ENCODE data around the gene MPZL2.

The MPZL2 gene

DNA sequence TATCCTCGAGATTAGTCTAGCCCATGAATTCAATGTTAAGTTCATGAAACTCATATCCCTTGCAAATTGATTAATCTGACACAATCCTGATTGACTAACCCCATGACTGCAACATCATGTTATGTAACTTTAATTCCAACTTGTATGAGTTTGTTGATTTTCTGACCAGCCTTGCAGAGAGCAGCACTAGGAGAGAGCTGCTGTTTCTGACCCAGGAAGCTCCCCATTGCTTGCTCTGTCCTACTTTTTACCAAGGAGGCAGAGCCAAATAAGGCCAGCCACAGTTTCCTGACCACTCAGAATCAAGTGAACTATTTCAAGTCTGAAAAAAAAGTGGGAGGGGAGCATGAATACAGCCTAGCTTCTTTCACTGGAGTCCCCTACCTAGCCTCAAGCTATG is 25.2 kb downstream of the MPZL2 start:
- 50% methylated on average over 1 of the region's 1 CpG for WGBS (ENCODE audit: insufficient coverage)
- H3K4me1 ChIP-seq (ENCODE audit: control extremely low read depth in 1 of 4, control insufficient read depth in 4 of 4, insufficient read depth in 4 of 4, low read length in 3 of 4) = peaks cover 46 to 73% (median 60%) of the 10 kb centered on the region in 4 experiments
- no peaks in the 10 kb centered on the region for H3K27me3 ChIP-seq (replicated peaks in 2 of 5; ENCODE audit: control insufficient read depth in 4 of 5, insufficient read depth in 5 of 5, low read length in 4 of 5)

GRCh38 chr11:118238421-118238820 is 25.7 kb downstream of the MPZL2 start:
- peaks cover 46 to 73% (median 60%) of the 10 kb centered on the region in 4 experiments for H3K4me1 ChIP-seq (ENCODE audit: control extremely low read depth in 1 of 4, control insufficient read depth in 4 of 4, insufficient read depth in 4 of 4, low read length in 3 of 4)
- H3K36me3 ChIP-seq (ENCODE audit: control insufficient read depth in 4 of 4, insufficient read depth in 4 of 4, low read length in 3 of 4) = peaks cover 0 to 3% (median 0%) of the 10 kb centered on the region in 4 experiments
- H3K27me3 ChIP-seq (replicated peaks in 2 of 5; ENCODE audit: control insufficient read depth in 4 of 5, insufficient read depth in 5 of 5, low read length in 4 of 5) = no peaks in the 10 kb centered on the region
- POLR2A ChIA-PET = no interaction called here
- peak overlapping the region in 1 of 2 experiments; percentile 3 for H3K27ac ChIP-seq (ENCODE audit: insufficient read depth in 1 of 2, low read depth in 1 of 2, low read length in 2 of 2, poor library complexity in 1 of 2, severe bottlenecking in 2 of 2)
- DNase-seq = peak in 1 of 3 donors; percentile 58
- CTCF ChIA-PET = interaction anchor here (1.2 to 4.9 kb wide), 4 partner anchors 8 to 26 kb away, joined by 4 to 29 read pairs (median 8); partner anchors contain the start of gene JAML
- H3K4me3 ChIP-seq (ENCODE audit: control insufficient read depth in 1 of 7, extremely low read depth in 1 of 7, insufficient read depth in 4 of 7, low read depth in 2 of 7, low read length in 6 of 7) = peak overlapping the region in 1 of 7 experiments; percentile 38
- no peaks in the 10 kb centered on the region for H3K9me3 ChIP-seq (ENCODE audit: control extremely low read depth in 1 of 5, control insufficient read depth in 4 of 5, insufficient read depth in 2 of 5, low read depth in 1 of 5, low read length in 4 of 5)
- no CpG with 5 or more reads among the region's 2 CpGs for whole genome bisulfite sequencing (ENCODE audit: insufficient coverage)

More for the DNA sequence above, 25.2 kb downstream of the MPZL2 start:
- no peak overlapping the region for H3K27ac ChIP-seq (ENCODE audit: insufficient read depth in 1 of 2, low read depth in 1 of 2, low read length in 2 of 2, poor library complexity in 1 of 2, severe bottlenecking in 2 of 2)
- CTCF ChIA-PET = interaction anchor here (0.9 to 4.9 kb wide), 7 partner anchors 9 to 52 kb away, joined by 3 to 29 read pairs (median 4); partner anchors contain the start of gene JAML
- H3K36me3 ChIP-seq (ENCODE audit: control insufficient read depth in 4 of 4, insufficient read depth in 4 of 4, low read length in 3 of 4) = peaks cover 0 to 3% (median 0%) of the 10 kb centered on the region in 4 experiments
- H3K9me3 ChIP-seq (ENCODE audit: control extremely low read depth in 1 of 5, control insufficient read depth in 4 of 5, insufficient read depth in 2 of 5, low read depth in 1 of 5, low read length in 4 of 5) = no peaks in the 10 kb centered on the region
- peak overlapping the region in 2 of 7 experiments; percentile 5 to 38 for H3K4me3 ChIP-seq (ENCODE audit: control insufficient read depth in 1 of 7, extremely low read depth in 1 of 7, insufficient read depth in 4 of 7, low read depth in 2 of 7, low read length in 6 of 7)
- POLR2A ChIA-PET = interaction anchor here (1.0 kb wide), 1 partner anchor 13 kb away, joined by 3 read pairs; the partner anchor contains the start of gene MPZL3
- peak in 1 of 3 donors; percentile 22 for DNase-seq

DNA sequence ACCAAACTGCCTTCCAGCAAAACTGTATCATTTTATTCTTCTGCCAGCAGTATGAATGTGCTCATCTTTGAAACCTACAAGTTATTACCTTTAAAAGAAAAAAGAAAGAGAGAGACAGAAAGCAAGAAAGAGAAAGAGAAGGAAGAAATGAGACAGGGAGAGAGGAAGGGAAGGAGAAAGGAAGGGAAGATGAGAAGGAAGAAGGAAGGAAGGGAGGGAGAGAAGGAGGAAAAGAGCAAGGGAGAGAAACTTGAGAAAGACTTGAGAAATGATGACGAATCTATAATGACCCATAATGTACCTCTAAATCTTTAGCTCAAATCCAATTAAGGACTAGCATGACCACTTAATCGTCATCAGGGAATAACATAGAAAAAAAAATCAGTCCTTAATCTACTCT is 27.9 kb downstream of the MPZL2 start:
- no peak overlapping the region for H3K27ac ChIP-seq (ENCODE audit: insufficient read depth in 1 of 2, low read depth in 1 of 2, low read length in 2 of 2, poor library complexity in 1 of 2, severe bottlenecking in 2 of 2)
- H3K9me3 ChIP-seq (ENCODE audit: control extremely low read depth in 1 of 5, control insufficient read depth in 4 of 5, insufficient read depth in 2 of 5, low read depth in 1 of 5, low read length in 4 of 5) = no peaks in the 10 kb centered on the region

GRCh38 chr11:118234833-118235232 is 29.3 kb downstream of the MPZL2 start:
- H3K27me3 ChIP-seq (replicated peaks in 2 of 5; ENCODE audit: control insufficient read depth in 4 of 5, insufficient read depth in 5 of 5, low read length in 4 of 5) = no peaks in the 10 kb centered on the region
- ChIA-PET POLR2A (no interaction called here), CTCF (interaction anchor here (0.6 kb wide), 1 partner anchor 26 kb away, joined by 3 read pairs; no protein-coding TSS in a partner anchor)
- H3K4me1 ChIP-seq (ENCODE audit: control extremely low read depth in 1 of 4, control insufficient read depth in 4 of 4, insufficient read depth in 4 of 4, low read length in 3 of 4) = peaks cover 22 to 43% (median 33%) of the 10 kb centered on the region in 4 experiments
- H3K9me3 ChIP-seq (ENCODE audit: control extremely low read depth in 1 of 5, control insufficient read depth in 4 of 5, insufficient read depth in 2 of 5, low read depth in 1 of 5, low read length in 4 of 5) = no peaks in the 10 kb centered on the region
- no peak overlapping the region for H3K4me3 ChIP-seq (ENCODE audit: control insufficient read depth in 1 of 7, extremely low read depth in 1 of 7, insufficient read depth in 4 of 7, low read depth in 2 of 7, low read length in 6 of 7)
- no peak overlapping the region for H3K27ac ChIP-seq (ENCODE audit: insufficient read depth in 1 of 2, low read depth in 1 of 2, low read length in 2 of 2, poor library complexity in 1 of 2, severe bottlenecking in 2 of 2)
- no peak for DNase-seq
- peaks cover 0 to 8% (median 3%) of the 10 kb centered on the region in 4 experiments for H3K36me3 ChIP-seq (ENCODE audit: control insufficient read depth in 4 of 4, insufficient read depth in 4 of 4, low read length in 3 of 4)
- 94% methylated on average over 4 of the region's 5 CpGs for WGBS (ENCODE audit: insufficient coverage)

More for the DNA sequence above, 27.9 kb downstream of the MPZL2 start:
- DNase-seq = no peak
- no peaks in the 10 kb centered on the region for H3K27me3 ChIP-seq (replicated peaks in 2 of 5; ENCODE audit: control insufficient read depth in 4 of 5, insufficient read depth in 5 of 5, low read length in 4 of 5)
- POLR2A ChIA-PET = no interaction called here
- peaks cover 30 to 51% (median 41%) of the 10 kb centered on the region in 4 experiments for H3K4me1 ChIP-seq (ENCODE audit: control extremely low read depth in 1 of 4, control insufficient read depth in 4 of 4, insufficient read depth in 4 of 4, low read length in 3 of 4)
- CTCF ChIA-PET = interaction anchor here (1.1 to 1.4 kb wide), 3 partner anchors 10 to 38 kb away, joined by 3 to 5 read pairs (median 4); no protein-coding TSS in a partner anchor
- H3K4me3 ChIP-seq (ENCODE audit: control insufficient read depth in 1 of 7, extremely low read depth in 1 of 7, insufficient read depth in 4 of 7, low read depth in 2 of 7, low read length in 6 of 7) = no peak overlapping the region
- no CpG with 5 or more reads among the region's 2 CpGs for WGBS (ENCODE audit: insufficient coverage)
- peaks cover 0 to 6% (median 3%) of the 10 kb centered on the region in 4 experiments for H3K36me3 ChIP-seq (ENCODE audit: control insufficient read depth in 4 of 4, insufficient read depth in 4 of 4, low read length in 3 of 4)

DNA sequence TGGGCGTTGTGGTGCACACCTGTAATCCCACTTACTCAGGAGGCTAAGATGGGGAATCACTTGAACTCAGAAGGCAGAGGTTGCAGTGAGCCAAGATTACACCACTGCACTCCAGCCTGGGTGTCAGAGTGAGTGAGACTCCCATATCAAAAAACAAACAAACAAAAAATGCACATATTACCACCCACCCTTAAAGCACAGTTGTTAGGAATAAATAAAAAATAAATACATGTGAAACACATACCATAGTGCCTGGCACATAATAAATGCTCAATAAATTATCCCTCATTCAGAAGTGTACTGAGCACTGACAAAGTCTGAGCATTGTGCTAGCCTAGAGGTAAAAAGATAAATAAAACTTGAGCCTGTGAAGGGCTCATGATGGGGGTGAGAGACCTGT is 30.2 kb downstream of the MPZL2 start:
- Histone ChIP-seq H3K36me3 (ENCODE audit: control insufficient read depth in 4 of 4, insufficient read depth in 4 of 4, low read length in 3 of 4) (peaks cover 0 to 8% (median 3%) of the 10 kb centered on the region in 4 experiments), H3K27ac (ENCODE audit: insufficient read depth in 1 of 2, low read depth in 1 of 2, low read length in 2 of 2, poor library complexity in 1 of 2, severe bottlenecking in 2 of 2) (no peak overlapping the region), H3K9me3 (ENCODE audit: control extremely low read depth in 1 of 5, control insufficient read depth in 4 of 5, insufficient read depth in 2 of 5, low read depth in 1 of 5, low read length in 4 of 5) (no peaks in the 10 kb centered on the region), H3K27me3 (replicated peaks in 2 of 5; ENCODE audit: control insufficient read depth in 4 of 5, insufficient read depth in 5 of 5, low read length in 4 of 5) (no peaks in the 10 kb centered on the region), H3K4me3 (ENCODE audit: control insufficient read depth in 1 of 7, extremely low read depth in 1 of 7, insufficient read depth in 4 of 7, low read depth in 2 of 7, low read length in 6 of 7) (no peak overlapping the region), H3K4me1 (ENCODE audit: control extremely low read depth in 1 of 4, control insufficient read depth in 4 of 4, insufficient read depth in 4 of 4, low read length in 3 of 4) (peaks cover 21 to 43% (median 32%) of the 10 kb centered on the region in 4 experiments)
- ChIA-PET POLR2A (no interaction called here), CTCF (no interaction called here)
- DNase-seq = no peak
- no CpG with 5 or more reads among the region's 1 CpG for WGBS (ENCODE audit: insufficient coverage)

DNA sequence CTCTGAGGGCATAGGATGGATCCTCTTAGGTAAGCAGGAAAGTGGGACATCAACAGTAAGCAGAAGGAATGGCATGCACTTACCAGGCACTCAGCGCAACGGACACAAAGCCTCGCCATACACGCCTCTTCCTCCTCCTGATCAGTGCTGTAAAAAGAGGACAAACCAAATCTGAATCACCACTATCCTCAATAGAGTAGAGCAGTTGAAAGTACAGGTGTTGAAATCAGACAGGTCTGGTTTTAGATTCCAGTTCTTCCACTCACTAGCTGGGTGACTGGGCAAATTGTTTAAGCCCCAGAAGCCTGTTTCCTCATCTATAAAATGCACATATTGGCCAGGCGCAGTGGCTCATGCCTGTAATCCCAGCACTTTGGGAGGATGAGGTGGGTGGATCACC is 30.7 kb downstream of the MPZL2 start:
- CTCF ChIA-PET = no interaction called here
- Histone ChIP-seq H3K4me1 (ENCODE audit: control extremely low read depth in 1 of 4, control insufficient read depth in 4 of 4, insufficient read depth in 4 of 4, low read length in 3 of 4) (peaks cover 17 to 42% (median 32%) of the 10 kb centered on the region in 4 experiments), H3K27me3 (replicated peaks in 2 of 5; ENCODE audit: control insufficient read depth in 4 of 5, insufficient read depth in 5 of 5, low read length in 4 of 5) (no peaks in the 10 kb centered on the region), H3K4me3 (ENCODE audit: control insufficient read depth in 1 of 7, extremely low read depth in 1 of 7, insufficient read depth in 4 of 7, low read depth in 2 of 7, low read length in 6 of 7) (no peak overlapping the region), H3K9me3 (ENCODE audit: control extremely low read depth in 1 of 5, control insufficient read depth in 4 of 5, insufficient read depth in 2 of 5, low read depth in 1 of 5, low read length in 4 of 5) (no peaks in the 10 kb centered on the region), H3K36me3 (ENCODE audit: control insufficient read depth in 4 of 4, insufficient read depth in 4 of 4, low read length in 3 of 4) (peaks cover 0 to 8% (median 3%) of the 10 kb centered on the region in 4 experiments), H3K27ac (ENCODE audit: insufficient read depth in 1 of 2, low read depth in 1 of 2, low read length in 2 of 2, poor library complexity in 1 of 2, severe bottlenecking in 2 of 2) (no peak overlapping the region)
- WGBS (ENCODE audit: insufficient coverage) = 100% methylated on average over 5 of the region's 5 CpGs
- no peak for DNase-seq
- POLR2A ChIA-PET = no interaction called here

- H3K36me3 ChIP-seq (ENCODE audit: control insufficient read depth in 4 of 4, insufficient read depth in 4 of 4, low read length in 3 of 4) = peaks cover 0 to 8% (median 3%) of the 10 kb centered on the region in 4 experiments
- ChIA-PET POLR2A (no interaction called here), CTCF (no interaction called here)
- WGBS (ENCODE audit: insufficient coverage) = 100% methylated on average over 1 of the region's 1 CpG
- H3K4me3 ChIP-seq (ENCODE audit: control insufficient read depth in 1 of 7, extremely low read depth in 1 of 7, insufficient read depth in 4 of 7, low read depth in 2 of 7, low read length in 6 of 7) = no peak overlapping the region
- H3K27ac ChIP-seq (ENCODE audit: insufficient read depth in 1 of 2, low read depth in 1 of 2, low read length in 2 of 2, poor library complexity in 1 of 2, severe bottlenecking in 2 of 2) = no peak overlapping the region
- H3K9me3 ChIP-seq (ENCODE audit: control extremely low read depth in 1 of 5, control insufficient read depth in 4 of 5, insufficient read depth in 2 of 5, low read depth in 1 of 5, low read length in 4 of 5) = no peaks in the 10 kb centered on the region
- DNase-seq = no peak
- peaks cover 21 to 44% (median 34%) of the 10 kb centered on the region in 4 experiments for H3K4me1 ChIP-seq (ENCODE audit: control extremely low read depth in 1 of 4, control insufficient read depth in 4 of 4, insufficient read depth in 4 of 4, low read length in 3 of 4)
- H3K27me3 ChIP-seq (replicated peaks in 2 of 5; ENCODE audit: control insufficient read depth in 4 of 5, insufficient read depth in 5 of 5, low read length in 4 of 5) = no peaks in the 10 kb centered on the region
Observed at GRCh38 chr11:118232659-118233058, 31.4 kb downstream of the MPZL2 start.

Measured in common myeloid progenitor, CD34-positive (primary cell).